GM19023 (cell line): ENCODE results near the gene KLF2.
A peak's percentile ranks its signal among the peaks of the same experiment; 100 is the strongest.

ENCODE experiments used
- ATAC-seq: cut with Tn5 transposase; IDR thresholded peaks from one replicate; pipeline ENCODE4 v1.9.1; 2021; ENCODE audit warnings: mild to moderate bottlenecking, moderate library complexity; ENCODE audit not compliant: unreplicated experiment

The KLF2 gene

DNA sequence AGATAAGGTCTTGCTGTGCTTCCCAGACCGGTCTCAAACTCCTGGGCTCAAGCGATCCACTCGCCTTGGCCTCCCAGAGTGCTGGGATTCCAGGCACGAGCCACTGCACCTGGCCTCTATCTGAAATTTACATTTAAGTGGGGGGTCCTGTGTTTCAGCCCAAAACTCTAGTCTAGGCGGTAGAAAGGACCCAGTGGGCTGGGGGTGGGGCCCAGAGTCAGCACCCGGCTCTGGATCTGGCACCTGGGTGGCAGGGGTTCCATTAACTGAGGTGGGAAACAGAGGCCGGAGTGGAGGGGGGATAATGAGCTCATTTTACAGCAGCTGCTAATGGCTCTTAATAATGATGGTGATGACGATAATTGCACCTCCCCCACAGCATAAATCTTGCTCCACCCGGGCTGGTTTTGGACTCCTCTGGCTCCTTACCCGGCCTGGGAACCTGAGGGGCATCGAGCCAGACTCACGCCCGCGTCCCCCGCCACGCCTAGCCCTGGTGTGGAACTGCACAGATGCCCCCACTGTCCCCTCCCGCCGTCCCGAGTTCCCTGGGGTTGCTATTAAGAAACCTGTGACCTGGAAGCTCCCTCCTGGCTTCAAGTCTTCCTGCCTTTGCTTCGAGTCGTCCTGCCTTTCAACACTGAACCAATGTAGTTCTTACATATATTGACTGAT is 17.8 kb upstream of the KLF2 start:
- no peak for ATAC-seq

- no peak for ATAC-seq
Measured at GRCh38 chr19:16308081-16308480, 16.5 kb upstream of the KLF2 start.

DNA sequence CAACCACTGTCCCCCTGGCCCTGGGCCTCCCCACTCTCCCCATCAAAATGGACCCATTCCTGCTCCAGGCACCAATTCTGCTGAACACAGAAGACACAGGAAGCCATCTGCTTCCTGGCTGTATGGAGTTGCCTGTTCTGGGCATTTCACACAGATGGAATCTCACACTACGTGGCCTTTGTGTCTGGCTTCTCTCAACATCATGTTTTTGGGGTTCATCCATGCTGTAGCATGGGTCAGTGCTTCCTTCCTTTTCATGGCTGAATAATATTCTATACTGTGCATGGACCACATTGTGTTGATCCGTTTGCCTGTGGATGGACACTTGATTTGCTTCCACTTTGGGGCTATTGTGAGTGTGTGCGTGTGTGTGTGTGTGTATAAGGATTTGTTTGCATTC is 15.0 kb upstream of the KLF2 start:
- no peak for ATAC-seq

- no peak for ATAC-seq
Measured at GRCh38 chr19:16315825-16316505, 8.7 kb upstream of the KLF2 start.

DNA sequence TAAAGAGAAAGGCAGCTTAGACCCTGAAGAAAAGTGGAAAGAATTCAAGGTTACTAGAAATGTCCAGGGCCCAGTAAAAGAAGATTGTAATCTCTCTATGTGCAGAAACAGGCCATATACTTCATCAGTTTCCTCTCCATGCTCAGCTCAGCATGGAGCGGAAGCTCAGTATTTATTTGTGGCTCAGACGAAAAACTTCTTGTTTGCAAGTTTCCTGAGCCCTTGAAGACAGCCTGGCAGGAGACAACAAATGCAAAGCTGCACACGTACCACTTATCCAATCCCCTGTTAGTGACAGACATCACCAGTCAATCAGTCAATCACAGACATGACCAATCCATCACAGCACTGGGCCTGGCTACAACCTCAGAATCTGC is 8.1 kb upstream of the KLF2 start:
- ATAC-seq, result no peak

DNA sequence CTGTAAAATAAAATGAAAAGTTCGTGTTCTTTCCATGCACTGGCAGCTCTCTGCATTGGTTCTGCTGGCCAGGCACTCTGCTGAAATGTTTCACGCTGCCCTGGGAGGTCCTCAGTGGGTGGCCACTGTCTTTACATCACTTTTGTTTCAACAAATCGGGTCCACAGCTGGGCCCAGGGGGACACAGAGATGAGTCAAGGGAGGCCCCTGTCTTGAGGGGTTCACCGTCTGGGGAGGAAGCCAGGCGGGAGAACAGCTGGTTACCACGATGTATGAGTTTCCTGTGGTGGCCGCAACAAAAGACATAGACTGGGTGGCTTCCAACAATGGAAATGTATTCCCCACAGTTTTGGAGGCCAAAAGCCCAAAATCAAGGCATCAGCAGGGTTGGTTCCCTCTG is 5.1 kb upstream of the KLF2 start:
- no peak for ATAC-seq

- no peak for ATAC-seq
Measured at GRCh38 chr19:16320987-16321386, 3.6 kb upstream of the KLF2 start.

DNA sequence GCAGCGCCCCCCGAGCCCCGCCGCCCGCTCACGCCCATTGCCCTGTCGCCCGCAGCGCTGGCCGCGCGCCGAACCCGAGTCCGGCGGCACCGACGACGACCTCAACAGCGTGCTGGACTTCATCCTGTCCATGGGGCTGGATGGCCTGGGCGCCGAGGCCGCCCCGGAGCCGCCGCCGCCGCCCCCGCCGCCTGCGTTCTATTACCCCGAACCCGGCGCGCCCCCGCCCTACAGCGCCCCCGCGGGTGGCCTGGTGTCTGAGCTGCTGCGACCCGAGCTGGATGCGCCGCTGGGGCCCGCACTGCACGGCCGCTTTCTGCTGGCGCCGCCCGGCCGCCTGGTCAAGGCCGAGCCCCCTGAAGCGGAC is 518 bp downstream of the KLF2 start:
- peak; percentile 11 for ATAC-seq

- no peak for ATAC-seq
Measured at GRCh38 chr19:16325641-16326400, 1.2 kb downstream of the KLF2 start.

- ATAC-seq, result no peak
Measured at GRCh38 chr19:16326401-16327168, 2.0 kb downstream of the KLF2 start.

GRCh38 chr19:16327169-16327475 is 2.5 kb downstream of the KLF2 start:
- no peak for ATAC-seq

- no peak for ATAC-seq
Measured at GRCh38 chr19:16327501-16327900, 2.9 kb downstream of the KLF2 start.

- ATAC-seq, result no peak
Measured at GRCh38 chr19:16327911-16328823, 3.5 kb downstream of the KLF2 start.

DNA sequence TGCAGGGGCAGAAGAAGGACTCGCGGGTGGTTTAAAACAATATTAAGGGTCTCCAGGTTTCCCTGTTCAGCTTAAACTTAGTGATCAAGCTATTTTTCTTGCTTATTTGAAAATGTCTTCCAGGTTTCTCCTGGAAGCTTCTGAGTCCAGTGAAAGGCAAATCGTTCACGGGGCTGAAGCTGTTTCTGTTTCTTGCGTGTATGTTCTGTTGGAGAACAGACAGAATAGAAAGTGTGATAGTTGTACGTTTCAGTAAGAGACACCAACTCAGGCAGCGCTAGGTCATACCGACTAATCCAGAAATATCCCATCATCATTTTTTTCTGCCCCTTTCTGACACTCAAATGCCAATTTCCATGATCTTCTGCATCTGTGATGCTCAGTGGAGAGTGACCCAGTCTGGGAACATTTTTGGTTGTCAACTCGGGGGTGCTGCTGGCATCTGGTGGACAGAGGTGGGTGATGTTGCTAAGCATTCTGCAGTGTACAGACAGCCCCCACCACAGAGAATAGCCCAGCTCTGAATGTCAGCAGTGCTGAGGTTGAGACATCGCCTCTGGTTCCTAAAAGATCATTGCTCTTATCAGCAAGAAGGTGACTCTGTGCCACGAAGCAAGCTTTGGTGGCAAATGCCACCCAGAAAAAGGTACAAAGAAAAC is 4.3 kb downstream of the KLF2 start:
- no peak for ATAC-seq

DNA sequence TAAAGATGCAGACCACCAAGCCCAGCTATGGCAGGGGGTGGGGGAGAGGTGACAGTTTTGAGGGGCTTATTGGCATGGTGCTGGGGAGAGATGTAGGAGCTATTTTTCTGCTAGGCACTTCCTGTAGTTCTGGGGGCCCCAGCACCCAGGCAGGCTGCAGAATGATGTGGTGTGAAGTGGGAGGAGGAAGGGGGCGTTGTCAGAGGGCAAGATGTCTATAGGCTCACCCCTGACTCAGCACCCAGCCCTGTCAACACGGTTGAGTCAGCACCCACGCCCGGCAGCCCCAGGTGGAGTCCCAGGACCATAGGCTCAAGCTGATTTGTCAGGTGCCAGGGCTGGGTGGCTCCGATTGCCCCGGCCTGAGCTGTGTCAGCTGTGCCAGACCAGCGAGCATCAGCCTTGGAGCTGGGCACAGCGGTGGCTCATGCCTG is 5.8 kb downstream of the KLF2 start:
- no peak for ATAC-seq

DNA sequence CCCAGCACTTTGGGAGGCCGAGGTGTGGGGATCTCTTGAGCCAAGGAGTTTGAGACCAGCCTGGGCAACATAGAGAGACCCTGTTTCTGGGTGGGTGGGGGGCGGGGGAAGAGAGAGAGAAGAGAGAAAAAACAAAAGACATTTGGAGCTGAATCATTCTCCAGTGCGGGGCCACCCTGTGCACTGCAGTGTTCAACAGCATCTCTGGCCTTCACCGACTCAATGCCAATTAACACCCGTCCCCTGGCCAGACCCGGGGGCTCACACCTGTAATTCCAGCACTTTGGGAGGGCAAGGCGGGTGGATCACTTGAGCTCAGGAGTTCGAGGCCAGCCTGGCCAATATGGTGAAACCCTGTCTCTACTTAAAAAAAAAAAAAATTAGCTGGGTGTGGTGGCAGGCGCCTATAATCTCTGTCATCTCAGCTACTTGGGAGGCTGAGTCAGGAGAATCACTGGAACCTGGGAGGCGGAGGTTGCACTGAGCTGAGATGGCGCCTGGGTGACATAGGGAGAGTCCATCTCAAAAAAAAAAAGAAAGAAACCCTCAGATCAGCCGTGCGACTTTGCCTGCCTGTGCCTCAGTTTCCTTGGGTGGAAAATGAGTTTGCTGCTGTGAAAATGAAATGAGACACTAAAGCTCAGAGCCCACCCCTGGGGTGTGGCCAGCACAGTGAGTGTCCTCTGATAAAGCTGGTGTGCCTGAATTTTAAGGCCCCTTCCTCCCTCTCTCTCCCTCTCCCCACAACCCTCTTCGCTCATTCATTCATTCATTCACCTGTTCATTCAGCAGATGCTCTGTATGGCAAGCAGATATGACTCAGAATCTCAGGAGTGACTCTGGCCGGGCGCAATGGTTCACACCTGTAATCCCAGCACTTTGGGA is 6.4 kb downstream of the KLF2 start:
- ATAC-seq, result no peak

DNA sequence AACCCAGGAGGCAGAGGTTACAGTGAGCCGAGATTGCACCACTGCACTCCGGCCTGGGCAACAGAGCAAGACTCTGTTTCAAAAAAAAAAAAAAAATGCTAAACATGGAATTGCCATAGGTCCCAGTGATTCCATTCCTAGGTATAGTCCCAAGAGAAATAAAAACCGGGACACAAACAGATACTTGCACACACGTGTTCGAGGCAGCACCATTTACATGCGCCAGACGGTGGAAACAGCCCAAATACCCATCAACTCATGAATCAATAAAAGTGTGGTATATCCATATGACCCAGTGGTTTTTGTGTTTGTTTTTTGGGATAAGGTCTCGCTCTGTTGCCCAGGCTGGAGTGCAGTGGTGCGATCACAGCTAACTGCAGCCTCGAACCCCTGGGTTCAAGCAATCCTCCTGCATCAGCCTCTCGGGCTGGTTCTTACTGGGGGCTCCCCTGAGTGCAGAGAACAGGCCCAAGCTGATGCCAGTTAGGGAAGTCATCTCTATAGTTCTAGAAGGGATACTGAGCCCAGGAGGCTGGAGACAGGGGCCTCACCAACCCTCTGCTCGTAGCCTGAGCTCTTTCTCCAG is 8.5 kb downstream of the KLF2 start:
- ATAC-seq, result no peak

DNA sequence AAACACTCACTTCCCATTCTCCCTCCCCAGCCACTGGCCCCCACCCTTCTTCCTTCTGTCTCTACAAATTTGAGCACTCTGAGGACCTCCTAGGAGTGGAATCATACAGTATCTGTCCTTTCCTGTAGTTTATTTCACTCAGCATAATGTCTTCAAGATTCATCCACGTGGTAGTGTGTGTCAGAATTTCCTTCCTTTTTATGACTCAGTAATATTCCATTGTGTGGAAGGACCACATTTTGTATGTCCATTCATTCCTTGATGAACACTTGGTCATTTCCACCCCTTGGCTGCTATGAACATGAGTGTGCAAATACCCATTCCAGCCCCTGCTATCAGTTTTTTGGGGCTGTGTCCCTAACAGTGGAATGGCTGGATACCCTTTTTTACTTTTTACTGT is 9.8 kb downstream of the KLF2 start:
- no peak for ATAC-seq

GRCh38 chr19:16335226-16335625 is 10.6 kb downstream of the KLF2 start:
- ATAC-seq, result no peak
